Astrocyte of the spinal cord (primary cell): ENCODE measurements around the gene DDIT4.
"Not testable (repeated sequence)": the region's sequence is repeated elsewhere in the genome, so short reads cannot be mapped to it uniquely, and the experiment has no call there.

ENCODE experiments used
- DNase-seq: peaks from one replicate; pipeline ENCODE4 v3.0.0; 2011; ENCODE audit warnings: low read depth, low spot score
- H3K4me3 ChIP-seq: 2 replicates; pipeline ENCODE4 v1.5.1; 2011; ENCODE audit warnings: low read depth, mild to moderate bottlenecking, low read length, moderate library complexity
- in situ Hi-C: cut with HindIII; loops from 2 replicates; pipeline ENCODE4 v1.10.0; 2017; ENCODE audit warnings: low sequenced_read_pairs
- TF ChIP-seq, protein P1 (sequence below): IDR thresholded peaks from 2 replicates; pipeline ENCODE4 v1.5.1; 2012; ENCODE audit warnings: low read depth, mild to moderate bottlenecking, low read length, inconsistent platforms

The DDIT4 gene

DNA sequence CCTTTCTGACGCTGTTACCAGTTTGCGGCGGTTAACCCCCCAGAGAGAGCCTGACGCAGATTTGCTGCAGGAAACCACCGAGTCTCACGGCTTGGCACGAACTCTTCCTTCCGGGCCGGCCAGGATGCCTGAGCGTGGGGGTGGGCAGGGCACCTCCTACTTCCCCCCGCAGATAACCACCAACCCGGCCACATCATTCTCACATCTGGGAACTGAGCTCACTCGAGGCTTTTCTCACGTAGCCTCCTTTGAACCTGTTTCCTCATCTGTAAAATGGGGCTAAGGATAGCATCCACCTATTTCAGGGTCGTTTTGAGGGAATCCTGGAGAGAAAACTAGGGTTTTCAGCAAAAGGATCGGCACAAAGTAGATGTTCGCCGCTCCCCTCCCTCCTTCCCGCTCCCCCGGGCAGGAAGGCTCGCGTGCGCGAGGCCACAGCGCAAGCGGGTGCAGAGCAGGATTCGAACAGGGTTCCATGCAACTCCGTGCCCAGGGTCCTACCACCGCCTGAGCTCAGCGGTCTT is 23.6 kb downstream of the DDIT4 start:
- DNase-seq: peak; percentile 98
- in situ Hi-C loops: no loop called here
- TF ChIP-seq, protein P1, sequence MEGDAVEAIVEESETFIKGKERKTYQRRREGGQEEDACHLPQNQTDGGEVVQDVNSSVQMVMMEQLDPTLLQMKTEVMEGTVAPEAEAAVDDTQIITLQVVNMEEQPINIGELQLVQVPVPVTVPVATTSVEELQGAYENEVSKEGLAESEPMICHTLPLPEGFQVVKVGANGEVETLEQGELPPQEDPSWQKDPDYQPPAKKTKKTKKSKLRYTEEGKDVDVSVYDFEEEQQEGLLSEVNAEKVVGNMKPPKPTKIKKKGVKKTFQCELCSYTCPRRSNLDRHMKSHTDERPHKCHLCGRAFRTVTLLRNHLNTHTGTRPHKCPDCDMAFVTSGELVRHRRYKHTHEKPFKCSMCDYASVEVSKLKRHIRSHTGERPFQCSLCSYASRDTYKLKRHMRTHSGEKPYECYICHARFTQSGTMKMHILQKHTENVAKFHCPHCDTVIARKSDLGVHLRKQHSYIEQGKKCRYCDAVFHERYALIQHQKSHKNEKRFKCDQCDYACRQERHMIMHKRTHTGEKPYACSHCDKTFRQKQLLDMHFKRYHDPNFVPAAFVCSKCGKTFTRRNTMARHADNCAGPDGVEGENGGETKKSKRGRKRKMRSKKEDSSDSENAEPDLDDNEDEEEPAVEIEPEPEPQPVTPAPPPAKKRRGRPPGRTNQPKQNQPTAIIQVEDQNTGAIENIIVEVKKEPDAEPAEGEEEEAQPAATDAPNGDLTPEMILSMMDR: no peak
- H3K4me3 ChIP-seq: peak overlapping the region; percentile 36

DNA sequence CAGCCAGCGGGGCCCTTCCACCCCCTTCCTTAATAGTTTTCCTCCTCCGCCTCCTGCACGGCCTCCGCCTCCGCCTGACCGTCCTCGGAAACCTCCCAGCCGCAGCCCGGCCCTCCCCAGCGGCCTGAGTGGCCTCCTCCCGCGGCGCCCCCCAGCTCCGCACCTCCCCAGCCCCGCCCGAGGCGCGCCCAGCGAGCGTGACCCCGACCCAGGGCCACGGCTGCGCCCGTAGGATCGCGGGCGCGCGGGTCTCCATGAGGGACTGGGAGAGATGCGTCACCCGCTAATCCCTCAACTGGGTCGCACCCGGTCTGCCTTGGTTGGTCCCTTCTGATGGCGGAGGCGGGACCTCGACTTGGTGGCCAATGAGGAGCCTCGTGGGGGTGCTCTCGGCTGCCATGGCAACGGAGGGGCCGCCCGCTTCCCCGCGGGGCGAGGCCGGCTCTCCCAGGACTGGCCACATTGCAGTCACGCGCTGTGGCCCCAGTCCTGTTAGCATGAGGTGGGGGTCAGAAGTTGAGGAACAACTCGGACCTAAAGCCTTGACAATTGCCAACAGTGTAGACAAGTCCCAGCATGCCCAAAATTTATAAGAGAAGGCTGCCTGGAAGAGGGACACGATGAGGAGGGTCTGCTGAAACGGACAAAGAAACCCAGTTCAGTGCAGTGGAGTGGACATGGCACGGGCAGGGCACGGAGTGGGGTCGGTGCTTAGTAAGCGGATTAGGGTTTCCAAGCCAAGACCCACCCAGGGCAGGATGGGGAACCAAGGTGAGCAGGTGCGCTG is 24.3 kb downstream of the DDIT4 start:
- TF ChIP-seq, protein P1: no peak
- peak overlapping the region; percentile 36 for H3K4me3 ChIP-seq
- in situ Hi-C loops: no loop called here
- peak; percentile 99 for DNase-seq

DNA sequence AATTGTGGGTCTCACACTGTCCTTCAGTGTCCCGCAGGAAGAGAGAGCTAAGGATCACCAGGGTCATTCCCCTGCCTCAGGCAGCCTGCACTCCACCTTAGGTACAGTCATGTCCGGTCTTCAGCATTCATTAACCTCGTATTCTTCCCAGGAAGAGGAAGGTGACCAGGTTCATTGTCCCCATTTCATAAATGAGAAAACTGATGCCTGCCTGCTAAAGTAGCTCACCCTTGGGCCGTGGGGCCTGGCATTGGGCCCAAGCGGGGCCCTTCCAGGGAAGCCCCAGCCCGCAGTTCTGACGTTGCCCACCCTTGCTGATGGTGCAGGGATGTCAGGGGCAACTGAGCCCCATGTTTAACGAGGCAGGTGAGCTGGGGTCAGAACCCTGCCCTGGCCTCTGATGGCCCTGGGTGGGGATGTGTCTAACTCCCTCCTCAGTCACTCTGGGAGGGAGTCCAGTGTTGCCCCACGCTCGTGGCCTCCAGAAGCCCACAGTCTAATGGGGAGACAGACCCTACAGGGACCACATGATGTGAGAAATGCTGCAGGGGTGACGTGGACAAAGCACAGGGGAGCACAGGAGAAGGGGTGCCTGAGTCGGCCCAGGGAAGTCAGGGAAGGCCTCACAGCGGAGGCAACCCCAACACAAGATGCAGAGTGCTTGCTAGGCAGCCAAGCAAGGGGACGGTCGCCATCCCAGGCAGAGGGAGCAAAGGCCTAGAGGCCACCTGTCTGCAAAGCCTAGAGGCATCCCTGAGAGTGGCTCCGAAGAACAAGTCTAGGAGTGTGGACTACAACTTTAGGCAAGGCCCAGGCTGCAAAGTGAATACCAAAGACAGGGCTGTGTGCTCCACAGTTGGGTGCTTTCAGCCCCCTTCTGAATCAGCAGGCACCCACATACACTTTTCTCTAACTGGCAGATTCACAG is 25.1 kb downstream of the DDIT4 start:
- in situ Hi-C loops: no loop called here
- no peak overlapping the region for H3K4me3 ChIP-seq
- TF ChIP-seq, protein P1: no peak
- DNase-seq: no peak

DNA sequence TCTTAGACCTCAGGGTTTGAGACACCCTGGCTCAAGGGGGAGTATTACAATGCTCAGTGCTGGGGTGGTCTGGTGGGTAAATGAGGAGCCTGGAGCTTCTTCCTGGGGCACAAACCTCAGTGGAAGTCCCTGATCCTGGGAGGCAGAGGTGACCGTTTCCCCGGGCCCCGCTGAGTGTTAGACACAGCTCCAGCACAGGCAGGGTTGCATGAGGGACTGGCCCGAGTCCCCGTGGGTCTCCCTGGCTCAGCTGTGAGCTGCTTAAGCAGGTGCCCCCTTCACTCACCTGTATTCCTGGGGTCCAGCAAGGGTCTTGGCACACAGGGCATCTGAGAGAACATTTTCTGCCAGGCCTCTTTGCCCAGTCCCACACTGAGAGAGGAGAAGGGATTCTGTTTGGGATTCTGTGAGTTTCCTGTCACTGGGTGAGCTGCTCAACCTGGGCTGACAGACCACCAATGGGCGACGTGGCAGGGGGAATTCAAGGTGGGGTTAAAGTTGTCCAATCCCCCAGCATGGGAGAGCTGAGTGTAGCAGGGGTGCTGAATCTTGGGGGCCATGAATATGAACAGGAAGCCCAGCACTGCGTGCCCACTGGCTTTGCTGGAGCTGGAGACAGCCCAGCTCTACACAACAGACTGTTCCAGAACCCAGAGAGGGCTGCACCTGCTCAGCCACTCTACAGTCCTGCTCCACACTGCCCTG is 29.9 kb downstream of the DDIT4 start:
- DNase-seq: no peak
- in situ Hi-C loops: no loop called here
- H3K4me3 ChIP-seq: no peak overlapping the region
- TF ChIP-seq, protein P1: no peak

DNA sequence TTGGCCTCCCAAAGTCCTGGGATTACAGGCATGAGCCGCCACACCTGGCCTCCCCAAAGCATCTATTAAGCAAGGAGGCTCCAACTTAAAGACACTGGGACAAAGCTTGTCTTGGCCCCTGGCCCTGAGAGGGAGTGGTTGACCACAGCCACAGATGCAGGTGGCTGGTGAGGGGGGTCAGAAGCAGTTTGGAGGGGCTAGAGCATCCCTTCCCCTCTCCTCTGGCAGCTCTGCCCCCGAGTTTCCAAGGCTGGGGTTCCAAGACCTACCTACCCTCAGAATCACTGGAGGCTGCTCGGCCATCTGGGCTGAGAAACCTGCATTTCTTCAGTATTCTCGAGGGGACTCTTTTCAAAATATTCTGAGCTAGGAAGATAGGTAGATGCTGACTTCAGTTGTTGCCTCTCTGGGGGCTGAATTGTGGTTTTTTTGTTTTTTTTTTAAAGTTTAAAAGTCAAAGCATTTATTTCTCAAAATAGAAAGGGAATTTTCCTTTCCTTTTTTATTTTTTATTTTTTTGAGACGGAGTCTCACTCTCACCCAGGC is 32.6 kb downstream of the DDIT4 start:
- H3K4me3 ChIP-seq: no peak overlapping the region
- in situ Hi-C loops: no loop called here
- no peak for DNase-seq
- TF ChIP-seq, protein P1: no peak

DNA sequence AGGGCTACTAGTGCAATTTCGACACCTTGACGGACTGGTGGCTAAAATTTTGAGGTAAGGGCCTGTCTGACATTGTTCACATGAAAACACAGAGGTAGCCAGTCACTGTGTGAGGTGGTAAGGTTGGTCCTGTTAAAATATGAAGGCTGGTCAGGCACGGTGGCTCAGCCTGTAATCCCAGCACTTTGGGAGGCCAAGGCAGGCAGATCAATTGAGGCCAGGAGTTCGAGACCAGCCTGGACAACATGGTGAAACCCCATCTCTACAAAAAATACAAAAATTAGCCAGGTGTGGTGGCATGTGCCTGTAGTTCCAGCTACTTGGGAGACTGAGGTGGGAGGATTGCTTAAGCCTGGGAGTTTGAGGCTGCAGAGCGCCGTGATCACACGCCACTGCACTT is 34.0 kb downstream of the DDIT4 start:
- DNase-seq, in situ Hi-C loops, H3K4me3 ChIP-seq: not testable (repeated sequence)
